GM18508 (cell line): ENCODE data around the gene MOSMO.
"Not testable (repeated sequence)": the region's sequence is repeated elsewhere in the genome, so short reads cannot be mapped to it uniquely, and the experiment has no call there.

Source experiments
- ATAC-seq: cut with Tn5 transposase; IDR thresholded peaks from one replicate; pipeline ENCODE4 v1.9.1; 2021; ENCODE audit warnings: moderate number of reproducible peaks; ENCODE audit not compliant: insufficient read depth, unreplicated experiment

MOSMO gene

DNA sequence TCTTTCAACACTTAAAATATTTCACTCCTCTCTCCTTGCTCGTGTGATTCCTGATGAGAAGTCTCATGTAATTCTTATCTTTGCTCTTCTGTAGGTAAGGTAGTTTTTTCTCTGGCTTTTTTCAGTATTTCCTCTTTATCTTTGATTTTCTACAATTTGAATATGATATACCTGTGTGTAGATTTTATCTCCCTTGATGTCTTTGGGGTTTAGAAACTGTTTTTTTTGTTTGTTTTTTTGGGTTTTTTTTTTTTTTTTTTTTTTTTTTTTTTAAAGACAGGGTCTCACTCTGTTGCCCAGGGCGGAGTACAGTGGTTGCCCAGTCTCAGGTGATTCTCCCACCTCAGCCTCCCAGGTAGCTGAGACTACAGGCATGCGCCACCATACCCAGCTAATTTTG lies 26.6 kb downstream of the MOSMO start:
- ATAC-seq, result no peak

DNA sequence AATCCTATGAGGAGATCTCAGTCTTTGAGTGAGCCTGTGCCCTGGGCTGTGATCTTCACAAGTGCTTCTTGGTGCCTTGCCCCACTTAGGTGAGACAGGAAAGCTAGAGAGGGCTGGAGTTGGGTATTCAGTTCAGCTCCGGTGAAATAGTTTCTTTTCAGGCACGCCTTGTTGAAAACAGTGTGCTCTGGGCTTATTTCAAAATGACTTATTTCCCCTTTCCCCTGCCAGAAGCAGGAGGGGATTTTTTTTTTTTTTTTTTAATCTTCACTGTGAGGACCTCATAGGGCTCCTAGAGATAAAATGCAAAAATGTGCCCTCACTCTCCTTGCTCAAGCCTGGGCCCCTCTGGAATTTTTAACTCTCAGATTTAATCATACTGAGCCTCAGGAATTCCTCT lies 27.2 kb downstream of the MOSMO start:
- no peak for ATAC-seq

DNA sequence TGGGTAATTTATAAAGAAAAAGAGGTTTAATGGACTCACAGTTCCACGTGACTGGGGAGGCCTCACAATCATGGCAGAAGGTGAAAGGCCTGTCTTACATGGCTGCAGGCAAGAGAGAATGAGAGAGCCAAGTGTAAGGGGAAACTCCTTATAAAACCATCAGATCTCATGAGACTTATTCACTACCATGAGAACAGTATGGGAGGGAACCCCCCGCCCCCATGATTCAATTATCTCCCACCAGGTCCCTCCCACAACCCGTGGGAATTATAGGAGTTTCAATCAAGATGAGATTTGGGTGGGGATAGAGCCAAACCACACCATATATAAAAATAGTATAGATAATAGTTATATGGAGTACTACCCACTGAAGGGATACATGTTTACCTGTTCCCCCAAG lies 36.0 kb downstream of the MOSMO start:
- ATAC-seq, result not testable (repeated sequence)

DNA sequence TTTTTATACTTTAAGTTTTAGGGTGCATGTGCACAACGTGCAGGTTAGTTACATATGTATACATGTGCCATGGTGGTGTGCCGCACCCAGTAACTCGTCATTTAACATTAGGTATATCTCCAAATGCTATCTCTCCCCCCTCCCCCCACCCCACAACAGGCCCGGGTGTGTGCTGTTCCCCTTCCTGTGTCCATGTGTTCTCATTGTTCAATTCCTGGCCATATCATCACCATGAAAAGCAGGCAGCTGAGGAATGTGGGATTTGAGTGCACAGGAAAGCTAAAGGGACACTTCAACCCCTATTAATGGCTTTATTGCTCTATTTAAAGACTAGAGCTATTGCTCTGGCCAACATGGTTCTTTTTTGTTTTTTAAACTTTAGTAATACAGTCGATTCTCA lies 38.0 kb downstream of the MOSMO start:
- ATAC-seq, result not testable (repeated sequence)

DNA sequence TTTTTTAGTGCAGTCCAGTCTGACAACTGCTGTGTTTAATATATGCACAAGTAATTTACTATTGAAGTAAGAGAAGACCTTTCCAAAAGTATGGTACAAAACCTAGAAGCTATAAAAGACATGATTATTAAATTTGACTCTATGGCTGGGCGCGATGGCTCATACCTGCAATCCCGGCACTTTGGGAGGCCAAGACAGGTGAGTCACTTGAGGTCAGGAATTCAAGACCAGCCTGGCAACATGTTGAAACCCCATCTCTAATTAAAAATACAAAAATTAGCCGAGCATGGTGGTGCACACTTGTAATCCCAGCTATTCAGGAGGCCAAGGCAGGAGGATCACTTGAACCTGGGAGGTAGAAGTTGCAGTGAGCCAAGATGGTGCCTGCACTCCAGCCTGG lies 43.1 kb downstream of the MOSMO start:
- ATAC-seq, result no peak

DNA sequence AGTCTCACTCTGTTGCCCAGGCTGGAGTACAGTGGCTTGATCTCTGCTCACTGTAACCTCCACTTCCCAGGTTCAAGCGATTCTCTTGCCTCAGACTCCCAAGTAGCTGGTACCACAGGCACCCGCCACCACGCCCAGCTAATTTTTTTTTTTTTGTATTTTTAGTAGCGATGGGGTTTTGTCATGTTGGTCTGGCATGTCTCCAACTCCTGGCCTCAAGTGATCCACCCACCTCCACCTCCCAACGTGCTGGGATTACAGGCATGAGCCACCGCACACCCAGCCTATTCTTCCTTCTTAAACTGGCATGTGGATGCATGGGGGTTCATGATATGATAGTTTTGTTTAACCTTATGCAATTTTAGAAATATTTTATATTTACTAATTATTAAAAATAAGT lies 45.1 kb downstream of the MOSMO start:
- ATAC-seq, result no peak

DNA sequence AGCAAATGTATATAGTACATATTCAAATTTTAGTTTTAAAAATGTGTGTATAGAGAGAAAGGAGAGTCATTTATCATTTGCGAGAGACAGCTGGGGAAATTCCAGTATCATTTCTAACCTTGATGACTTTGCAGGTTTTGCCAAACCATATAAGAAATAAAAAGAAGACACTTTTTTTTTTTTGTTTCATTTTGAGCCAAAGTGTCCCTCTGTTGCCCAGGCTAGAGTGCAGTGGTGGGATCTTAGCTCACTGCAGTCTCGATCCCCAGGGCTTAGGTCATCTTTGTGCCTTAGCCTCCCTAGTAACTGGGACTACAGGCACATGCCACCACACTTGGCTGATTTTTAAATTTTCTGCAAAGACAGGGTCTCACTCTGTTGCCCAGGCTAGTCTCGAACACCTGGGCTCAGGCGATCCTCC lies 46.0 kb downstream of the MOSMO start:
- ATAC-seq, result no peak

DNA sequence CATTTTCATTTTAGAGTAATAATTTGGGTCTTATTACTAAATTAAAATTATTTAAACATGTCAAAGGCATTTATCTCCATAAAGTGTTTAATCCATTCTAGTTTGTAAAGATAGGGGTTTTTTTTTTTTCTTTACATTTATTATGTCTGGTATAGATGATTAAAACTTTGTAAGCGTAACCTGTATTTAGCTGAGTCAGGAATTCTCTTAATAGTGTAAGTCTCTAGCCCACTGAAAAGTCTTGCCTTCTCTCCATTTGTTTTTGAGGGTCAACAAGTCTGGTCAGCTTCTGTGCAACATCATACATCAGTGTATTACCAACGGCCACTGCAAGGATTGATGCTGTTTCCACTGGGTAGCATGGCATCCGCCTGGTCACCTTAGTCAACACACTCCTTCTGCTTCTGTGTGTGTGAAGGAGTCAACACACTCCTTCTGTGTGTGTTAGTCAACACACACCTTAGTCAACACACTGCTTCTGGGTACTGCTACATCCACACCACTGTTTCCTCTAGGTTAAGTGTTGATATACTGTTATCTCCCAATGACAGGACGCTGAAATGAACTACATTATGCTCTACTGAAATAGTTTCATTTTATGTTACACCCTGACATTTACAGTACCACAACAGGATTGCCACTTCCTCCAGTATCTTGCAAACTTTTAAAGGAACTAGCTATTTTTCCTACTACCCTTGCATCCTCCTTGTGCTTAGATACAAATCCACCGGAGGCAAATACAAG lies 47.1 kb downstream of the MOSMO start:
- no peak for ATAC-seq

DNA sequence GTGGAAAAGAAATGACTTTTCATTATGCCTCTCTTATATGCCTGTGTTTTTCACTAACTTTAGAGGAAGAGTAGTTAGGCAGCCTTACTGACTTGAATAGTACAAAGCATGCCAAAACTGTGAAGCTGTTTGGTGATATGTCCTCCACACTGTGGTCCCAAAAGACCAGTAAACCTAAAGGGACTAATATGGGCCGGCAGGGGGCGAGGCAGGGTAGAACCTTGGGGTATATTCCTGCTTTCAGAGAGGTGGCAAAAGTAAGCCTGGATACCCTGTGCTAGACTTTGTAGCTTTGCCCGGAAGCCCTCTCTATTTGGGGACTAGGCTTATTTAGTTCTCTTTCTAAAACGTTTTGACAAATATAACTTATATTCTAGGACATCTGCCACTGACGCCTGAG lies 48.0 kb downstream of the MOSMO start:
- ATAC-seq, result no peak

DNA sequence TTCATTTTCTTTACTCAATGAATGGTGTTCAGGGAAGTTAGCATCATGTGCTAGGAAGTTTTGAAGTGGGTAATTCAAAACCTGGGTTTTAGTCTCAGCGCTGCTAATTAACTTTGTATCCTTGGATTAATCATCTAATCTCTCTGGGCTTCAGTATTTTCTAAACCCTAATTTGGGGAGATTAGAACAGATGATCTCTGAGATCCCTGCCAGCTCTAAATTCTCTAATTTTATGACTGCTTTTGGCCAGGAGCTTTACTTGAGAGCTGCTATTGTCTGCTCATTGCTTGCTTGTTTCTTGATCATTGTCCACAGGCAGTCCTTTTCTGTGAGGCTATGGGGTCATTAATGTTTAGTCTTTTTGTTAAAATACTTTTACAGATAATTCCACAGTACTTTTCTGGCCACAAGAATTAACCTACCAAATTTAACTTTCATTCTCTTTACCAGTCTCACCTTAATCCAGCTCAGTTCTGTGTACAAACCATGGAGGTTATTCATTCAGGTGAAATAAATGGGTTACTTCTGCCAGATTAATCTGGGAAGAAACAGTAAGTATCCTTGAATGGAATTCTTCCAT lies 56.1 kb downstream of the MOSMO start:
- no peak for ATAC-seq

DNA sequence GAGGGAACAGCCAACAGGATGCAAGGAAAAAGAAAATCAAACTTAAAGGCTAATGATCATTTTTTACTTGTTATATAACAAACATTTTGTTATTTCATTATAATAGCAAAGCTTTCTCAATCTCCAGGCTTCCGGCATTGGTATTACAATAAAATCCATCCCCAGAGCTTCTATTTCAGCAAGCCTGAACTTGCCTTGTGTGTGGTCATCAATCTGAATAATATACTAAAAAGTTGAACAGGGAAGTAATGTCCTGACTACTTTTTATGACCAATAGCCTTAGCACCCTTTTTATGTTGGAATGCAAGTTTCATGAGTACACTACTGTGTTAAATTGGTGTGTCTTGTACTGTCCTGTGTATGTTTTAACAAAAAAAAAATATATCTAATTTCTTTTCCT lies 57.3 kb downstream of the MOSMO start:
- ATAC-seq, result no peak

DNA sequence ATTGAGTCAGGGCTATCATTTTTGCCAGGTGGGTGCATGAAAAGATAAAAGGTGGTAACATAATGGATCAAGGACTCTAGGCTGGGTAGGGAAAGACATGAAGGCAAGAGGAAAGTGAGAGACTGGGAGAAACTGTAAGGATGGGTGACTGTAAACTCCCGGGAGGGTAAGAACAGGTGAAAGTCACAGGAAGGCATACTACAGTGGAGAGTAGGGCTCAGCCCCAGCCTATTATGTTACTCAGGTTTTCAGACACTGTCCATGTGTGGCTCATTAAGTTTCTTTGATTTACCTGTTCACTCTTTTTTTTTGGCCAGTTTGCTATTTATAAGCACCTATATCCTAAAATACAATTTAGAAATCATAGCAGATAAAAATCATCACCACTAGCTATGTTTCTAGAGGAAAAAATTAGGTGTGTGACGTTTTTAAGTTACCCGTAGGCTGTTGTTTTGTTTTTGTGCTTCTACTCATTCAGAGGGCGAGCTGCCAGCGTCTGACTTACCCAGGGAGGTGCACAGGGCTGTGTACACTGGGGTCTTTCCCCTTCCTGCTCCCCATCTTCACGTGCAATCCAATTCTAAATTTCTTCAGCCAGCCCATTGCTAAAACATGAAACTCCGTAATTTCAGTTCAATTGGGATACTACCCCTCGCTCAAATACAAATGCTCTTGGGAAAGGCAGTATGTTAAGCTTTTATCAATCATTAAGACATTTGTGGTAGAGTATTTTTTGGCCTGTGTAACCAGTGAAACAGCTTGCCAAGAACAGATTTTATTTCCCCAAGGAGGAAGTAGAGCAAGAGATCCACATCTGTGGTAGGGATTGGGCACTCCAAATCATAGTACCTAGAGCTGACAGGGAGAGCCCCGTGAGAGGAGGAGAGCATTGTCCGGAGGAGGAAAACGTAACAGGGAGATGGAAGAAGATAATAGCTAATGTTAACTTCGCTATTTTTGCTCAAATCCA lies 62.7 kb downstream of the MOSMO start:
- ATAC-seq, result no peak

DNA sequence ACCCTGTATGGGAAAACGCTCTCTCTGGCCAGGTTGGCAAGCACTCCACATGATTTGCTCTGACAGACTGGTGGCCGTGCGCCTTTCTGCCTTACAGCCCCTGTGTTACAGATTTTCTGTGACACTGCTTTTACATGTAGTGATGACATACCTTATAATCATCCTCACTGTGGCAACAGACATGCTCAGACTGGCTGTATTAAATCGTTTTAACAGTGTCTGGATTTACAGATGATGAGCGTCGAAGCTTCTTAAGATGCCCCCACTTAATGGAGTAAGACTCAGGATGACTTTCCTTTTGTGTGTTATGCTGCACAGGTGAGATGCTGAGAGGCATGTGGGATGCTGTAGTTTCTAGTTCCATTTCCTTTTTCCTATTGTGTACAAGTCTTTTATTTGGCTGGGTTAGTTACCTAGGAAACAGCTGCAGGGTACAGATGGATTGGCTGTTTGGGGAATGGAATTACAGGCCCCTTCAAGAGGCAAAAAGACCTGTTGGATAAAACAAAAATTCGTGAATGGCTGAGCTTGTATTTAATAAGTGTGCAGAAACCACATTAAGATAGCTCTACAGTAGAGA lies 63.5 kb downstream of the MOSMO start:
- ATAC-seq, result no peak

DNA sequence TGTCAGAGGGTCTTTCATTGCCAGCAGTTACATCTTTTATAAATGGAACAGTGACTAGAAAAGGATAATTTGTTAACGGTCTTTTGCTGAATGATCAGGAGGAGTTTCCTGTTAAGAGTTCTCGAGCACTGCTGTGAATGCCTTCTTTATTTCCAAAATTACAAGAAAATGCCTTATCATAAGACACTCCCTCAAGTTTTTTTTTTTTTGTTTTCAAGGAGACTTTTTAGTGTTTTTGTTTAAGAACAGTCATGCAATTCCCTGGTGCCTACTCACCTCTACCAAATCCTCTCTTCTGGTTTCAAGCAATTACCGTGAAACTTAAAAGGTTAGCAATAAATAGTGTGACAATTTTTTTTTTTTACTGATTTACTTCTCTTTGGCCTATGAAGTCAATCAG lies 65.4 kb downstream of the MOSMO start:
- no peak for ATAC-seq

DNA sequence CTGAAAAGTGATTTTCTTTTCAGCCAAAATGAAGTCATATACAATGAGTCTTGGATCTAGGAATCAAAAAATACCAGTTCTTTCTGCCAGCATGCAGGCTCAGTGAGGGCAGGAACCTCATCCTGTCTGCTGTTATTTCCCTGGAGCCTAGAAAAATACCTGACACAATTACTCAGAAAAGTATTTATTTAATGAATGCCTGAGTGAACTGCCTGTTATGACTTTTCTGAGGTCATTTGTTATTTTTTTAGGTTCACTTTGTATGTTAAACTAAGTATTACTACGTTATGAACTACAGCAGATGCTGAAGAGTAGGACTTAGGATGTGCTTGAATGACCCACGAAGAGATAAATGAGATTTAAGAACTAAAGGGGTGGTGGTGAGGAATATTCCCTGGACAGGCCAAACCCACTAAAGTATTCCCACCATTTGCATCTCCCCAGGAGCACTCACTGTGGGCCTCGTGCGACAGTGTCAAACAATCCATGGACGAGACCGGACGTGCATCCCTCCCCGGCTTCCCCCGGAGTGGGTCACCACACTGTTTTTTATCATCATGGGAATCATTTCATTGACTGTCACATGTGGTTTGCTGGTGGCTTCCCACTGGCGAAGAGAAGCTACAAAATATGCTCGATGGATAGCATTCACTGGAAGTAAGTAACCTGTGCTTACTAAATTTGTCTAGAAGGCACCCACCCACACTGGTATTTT lies 67.3 kb downstream of the MOSMO start:
- ATAC-seq, result no peak

DNA sequence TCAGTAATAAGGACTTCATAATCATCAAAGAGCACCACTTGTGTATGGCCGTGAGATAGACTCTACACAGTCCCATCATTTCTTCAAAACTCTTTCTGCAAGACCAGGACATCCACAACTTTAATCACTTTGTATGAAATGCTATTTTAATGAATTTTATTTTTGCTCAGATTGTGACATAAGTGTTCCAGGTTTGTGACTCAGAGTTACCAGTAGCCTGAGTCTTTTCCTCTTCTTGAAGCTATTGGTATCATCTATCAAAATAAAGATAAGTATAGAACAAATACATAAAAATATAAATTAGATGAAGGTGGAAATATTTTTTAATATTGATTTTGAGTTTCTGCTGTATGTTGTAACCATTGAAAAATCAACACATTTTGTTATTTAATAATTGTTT lies 67.9 kb downstream of the MOSMO start:
- no peak for ATAC-seq

DNA sequence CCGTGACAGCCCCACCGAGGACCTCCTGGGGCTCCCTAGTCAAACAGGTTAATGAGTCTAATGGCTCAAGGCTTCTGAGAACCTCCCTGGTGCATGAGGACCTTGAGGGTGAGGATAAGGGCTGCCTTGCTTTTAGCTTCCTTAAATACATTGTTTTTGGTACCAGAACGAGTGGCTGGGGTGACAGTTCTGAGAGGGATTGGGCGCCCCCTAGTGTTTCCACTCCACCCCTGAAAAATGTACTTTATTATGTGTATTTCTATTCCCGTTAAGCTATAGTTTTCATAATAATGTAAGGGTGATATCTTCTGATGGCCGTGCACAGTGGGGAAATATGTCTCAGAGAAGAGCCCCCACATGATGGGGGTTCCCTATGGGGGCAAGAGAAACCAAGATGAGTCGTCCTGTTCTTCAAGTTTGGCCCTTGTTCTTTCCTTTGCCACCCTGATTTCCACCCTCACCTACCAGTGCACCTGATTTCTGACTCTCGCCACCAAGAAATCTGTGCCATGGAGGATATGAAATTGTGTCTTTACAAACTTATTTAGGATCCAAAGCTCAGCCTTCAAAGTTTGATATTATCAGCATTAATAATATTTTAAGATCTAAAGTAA lies 69.9 kb downstream of the MOSMO start:
- no peak for ATAC-seq

DNA sequence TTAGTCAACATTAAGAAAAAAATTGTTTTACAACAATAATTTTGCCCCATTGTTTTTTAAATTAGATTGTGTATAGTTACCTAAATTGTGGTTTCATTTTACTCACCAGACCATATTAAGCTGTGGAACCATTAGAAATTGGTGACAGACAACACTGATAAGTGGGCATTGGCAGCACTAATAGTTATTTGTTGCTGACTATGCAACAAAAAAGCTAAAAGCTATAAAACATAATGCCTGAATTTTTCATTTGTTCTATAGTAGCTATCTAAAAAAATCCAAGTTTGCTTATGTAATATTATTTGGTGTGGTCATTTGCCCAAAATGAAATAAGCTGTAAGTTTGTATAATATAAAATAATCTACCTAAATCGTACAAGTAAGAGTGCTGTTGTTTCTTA lies 70.7 kb downstream of the MOSMO start:
- ATAC-seq, result no peak

DNA sequence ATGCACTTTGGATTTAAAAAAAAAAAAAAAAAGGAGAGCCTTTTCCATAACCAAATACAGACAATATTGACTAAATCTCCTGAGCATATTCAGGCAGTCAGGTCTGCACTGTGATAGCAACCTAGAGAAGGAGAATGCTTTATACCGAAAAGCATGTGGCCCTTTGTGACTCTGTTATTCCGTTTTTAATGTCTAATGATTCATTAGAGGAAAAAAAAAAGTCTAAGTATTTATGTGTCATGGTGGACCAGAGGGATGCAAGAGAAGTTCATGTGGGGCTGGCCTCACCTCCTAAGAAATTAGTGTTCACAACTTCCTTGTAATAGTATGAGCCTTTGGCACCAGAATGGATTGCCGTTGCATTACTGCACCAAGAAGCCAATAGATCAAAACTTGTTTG lies 73.1 kb downstream of the MOSMO start:
- ATAC-seq, result no peak

DNA sequence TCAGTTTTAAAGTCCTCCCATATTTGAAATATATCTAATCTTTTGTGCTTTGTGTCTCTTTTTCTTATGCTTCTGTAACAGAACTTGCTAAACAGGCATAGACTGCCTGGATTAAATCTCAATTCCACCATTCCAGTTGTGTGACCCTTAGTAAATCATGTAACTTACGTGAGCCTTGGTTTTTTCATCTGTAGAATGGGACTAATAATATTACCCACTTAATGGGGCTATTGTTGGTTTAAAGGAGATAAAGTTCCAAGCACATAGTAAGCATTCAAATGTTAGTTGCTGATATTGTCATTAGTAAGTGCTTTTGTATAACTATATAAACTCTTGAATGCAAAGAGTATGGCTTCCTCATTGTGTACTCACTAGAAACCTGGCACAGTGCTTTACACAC lies 78.5 kb downstream of the MOSMO start:
- no peak for ATAC-seq
